Measurements from ENCODE around the gene NID2. TPM values are rescaled to one million over a fixed set of nuclear protein-coding genes. Genes with fewer than 3 reads are reported as not detected.

Gene NID2
- total RNA-seq, 1 experiment from 2014 or later: 9.5 TPM

DNA sequence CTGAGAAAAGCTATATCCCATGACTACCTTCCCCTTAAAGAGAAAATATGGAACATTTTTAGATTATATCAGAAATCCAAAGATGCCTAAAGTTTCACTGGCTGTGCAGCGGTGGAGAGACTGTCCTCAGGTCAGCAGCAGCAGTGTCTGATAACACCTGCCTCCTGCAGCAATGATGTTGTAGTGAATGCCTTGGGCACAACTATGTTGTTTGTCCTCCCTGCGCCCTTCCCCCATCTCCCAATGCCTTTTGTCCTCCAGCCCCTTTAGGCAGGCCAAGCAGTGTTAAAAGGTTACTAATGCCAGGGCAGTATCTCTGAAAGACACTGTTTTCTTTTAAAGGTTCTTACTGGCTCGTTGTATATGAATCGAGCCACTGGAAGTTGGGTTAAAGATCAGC, 66.3 kb downstream of the NID2 start:
- H3K4me1 ChIP-seq: peaks cover 11% of the 10 kb centered on the region
- peaks cover 3% of the 10 kb centered on the region; the same call in 1 of the 2 replicates for H3K36me3 ChIP-seq (ENCODE audit: control insufficient read depth, insufficient read depth, low read length)
- DNase-seq: no peak
- POLR2A ChIA-PET: no interaction called here
- Mint-ChIP-seq H3K36me3 (ENCODE audit: insufficient read depth, unreplicated experiment) (peaks cover 66% of the 10 kb centered on the region), H3K27ac (ENCODE audit: unreplicated experiment) (no peak overlapping the region), H3K27me3 (ENCODE audit: insufficient read depth, unreplicated experiment) (no peaks in the 10 kb centered on the region), H3K4me3 (ENCODE audit: unreplicated experiment) (no peak overlapping the region), H3K4me1 (ENCODE audit: low read depth, unreplicated experiment) (peaks cover 5% of the 10 kb centered on the region), H3K9me3 (ENCODE audit: unreplicated experiment) (no peaks in the 10 kb centered on the region)
- no peak overlapping the region for H3K4me3 ChIP-seq (ENCODE audit: low read depth, low read length)
- no peaks in the 10 kb centered on the region for H3K9me3 ChIP-seq
- no peaks in the 10 kb centered on the region for H3K27me3 ChIP-seq (replicated peaks; ENCODE audit: control insufficient read depth, insufficient read depth, low read length)
- no peak for TF ChIP-seq CTCF (IDR thresholded peaks at IDR 0.05; ENCODE audit: insufficient read depth in 1 of 2, low read depth in 1 of 2, low read length in 1 of 2, severe bottlenecking in 1 of 2, unreplicated experiment in 1 of 2)
- intact Hi-C loops (cut with micrococcal nuclease; ENCODE audit: unreplicated experiment): no loop called here
- no TSS peak for BruUV-seq (replicated peaks)
- CTCF ChIA-PET: no interaction called here

DNA sequence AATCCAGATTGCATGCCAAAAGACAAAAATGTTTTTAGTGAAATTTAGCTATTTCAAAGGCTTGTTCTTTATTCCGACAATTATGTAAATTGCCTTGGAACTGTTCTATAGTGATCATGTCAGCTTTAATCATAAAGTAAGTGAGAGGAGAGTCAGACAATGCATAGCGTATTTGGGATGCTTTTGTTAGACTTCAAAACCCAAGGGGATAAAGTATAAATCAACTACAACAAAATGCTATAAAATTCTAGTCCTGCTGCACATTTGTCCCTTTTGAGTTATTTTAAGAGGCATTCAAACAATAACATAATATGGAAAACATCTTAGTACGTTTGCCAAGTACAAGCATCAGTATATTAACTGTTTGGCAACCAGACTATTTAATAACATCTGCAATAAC, 68.2 kb downstream of the NID2 start:
- no TSS peak for BruUV-seq (replicated peaks)
- no peak overlapping the region for H3K4me3 ChIP-seq (ENCODE audit: low read depth, low read length)
- no peaks in the 10 kb centered on the region for H3K9me3 ChIP-seq
- Mint-ChIP-seq H3K4me3 (ENCODE audit: unreplicated experiment) (no peak overlapping the region), H3K4me1 (ENCODE audit: low read depth, unreplicated experiment) (no peaks in the 10 kb centered on the region), H3K9me3 (ENCODE audit: unreplicated experiment) (no peaks in the 10 kb centered on the region), H3K27me3 (ENCODE audit: insufficient read depth, unreplicated experiment) (no peaks in the 10 kb centered on the region), H3K27ac (ENCODE audit: unreplicated experiment) (no peak overlapping the region), H3K36me3 (ENCODE audit: insufficient read depth, unreplicated experiment) (peaks cover 65% of the 10 kb centered on the region)
- no peaks in the 10 kb centered on the region for H3K36me3 ChIP-seq (ENCODE audit: control insufficient read depth, insufficient read depth, low read length)
- intact Hi-C loops (cut with micrococcal nuclease; ENCODE audit: unreplicated experiment): no loop called here
- H3K4me1 ChIP-seq: no peaks in the 10 kb centered on the region
- ChIA-PET CTCF (no interaction called here), POLR2A (no interaction called here)
- no peaks in the 10 kb centered on the region for H3K27me3 ChIP-seq (replicated peaks; ENCODE audit: control insufficient read depth, insufficient read depth, low read length)
- no peak for TF ChIP-seq CTCF (IDR thresholded peaks at IDR 0.05; ENCODE audit: insufficient read depth in 1 of 2, low read depth in 1 of 2, low read length in 1 of 2, severe bottlenecking in 1 of 2, unreplicated experiment in 1 of 2)
- DNase-seq: no peak

- no peaks in the 10 kb centered on the region for H3K9me3 ChIP-seq
- peaks cover 1% of the 10 kb centered on the region; the same call in 1 of the 2 replicates for H3K36me3 ChIP-seq (ENCODE audit: control insufficient read depth, insufficient read depth, low read length)
- H3K27me3 ChIP-seq (replicated peaks; ENCODE audit: control insufficient read depth, insufficient read depth, low read length): no peaks in the 10 kb centered on the region
- no peak overlapping the region for H3K4me3 ChIP-seq (ENCODE audit: low read depth, low read length)
- intact Hi-C loops (cut with micrococcal nuclease; ENCODE audit: unreplicated experiment): no loop called here
- ChIA-PET CTCF (no interaction called here), POLR2A (no interaction called here)
- peaks cover 59% of the 10 kb centered on the region for H3K36me3 Mint-ChIP-seq (ENCODE audit: insufficient read depth, unreplicated experiment)
- no peaks in the 10 kb centered on the region for H3K4me1 Mint-ChIP-seq (ENCODE audit: low read depth, unreplicated experiment)
- no TSS peak for BruUV-seq (replicated peaks)
- no peak overlapping the region for H3K4me3 Mint-ChIP-seq (ENCODE audit: unreplicated experiment)
- H3K27me3 Mint-ChIP-seq (ENCODE audit: insufficient read depth, unreplicated experiment): no peaks in the 10 kb centered on the region
- H3K4me1 ChIP-seq: no peaks in the 10 kb centered on the region
- no peak for TF ChIP-seq CTCF (IDR thresholded peaks at IDR 0.05; ENCODE audit: insufficient read depth in 1 of 2, low read depth in 1 of 2, low read length in 1 of 2, severe bottlenecking in 1 of 2, unreplicated experiment in 1 of 2)
- H3K9me3 Mint-ChIP-seq (ENCODE audit: unreplicated experiment): no peaks in the 10 kb centered on the region
- no peak for DNase-seq
- H3K27ac Mint-ChIP-seq (ENCODE audit: unreplicated experiment): no peak overlapping the region
Observed at GRCh38 chr14:52000019-52000582, 68.8 kb downstream of the NID2 start.

Measured in Caco-2 (cell line).